ENCODE data around the gene DEFB112. TPM values are rescaled to one million over a fixed set of nuclear protein-coding genes. Genes with fewer than 3 reads are reported as not detected.

DEFB112 gene, protein sequence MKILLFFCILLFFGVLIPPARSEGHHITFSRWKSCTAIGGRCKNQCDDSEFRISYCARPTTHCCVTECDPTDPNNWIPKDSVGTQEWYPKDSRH
- not detected for total RNA-seq

DNA sequence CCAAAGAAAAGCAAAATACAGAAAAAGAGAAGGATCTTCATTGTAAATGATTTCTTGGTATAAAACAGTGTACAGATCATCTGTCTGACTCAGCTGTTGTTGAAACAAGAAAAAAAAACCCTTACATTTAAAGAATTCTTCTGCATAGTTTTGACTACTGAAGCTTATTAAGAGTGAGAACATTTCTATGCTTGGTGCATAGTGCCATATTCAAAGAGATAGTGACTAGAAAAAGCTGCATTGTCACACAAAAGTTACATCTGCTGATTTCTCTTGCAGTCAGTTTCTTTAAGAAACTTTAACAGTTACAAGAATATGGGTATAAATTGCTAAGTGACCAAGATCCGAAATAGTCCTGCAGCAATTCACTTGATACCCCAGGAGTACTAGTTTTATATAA is at the start of gene DEFB112:
Gene DEFB112 (minus strand): TSS at position 101 of the 400 bp plus-strand sequence. CDS start 60 bp downstream, at position 41.
- Histone ChIP-seq H3K4me1 (no peaks in the 10 kb centered on the region), H3K36me3 (no peaks in the 10 kb centered on the region), H3K27ac (no peak within 1 kb of the TSS), H3K27me3 (no peaks in the 10 kb centered on the region), H3K9me3 (no peaks in the 10 kb centered on the region), H3K4me3 (no peak within 1 kb of the TSS)
- ATAC-seq (no peak), DNase-seq (no peak)
- in situ Hi-C loops (cut with MboI; ENCODE audit: low sequenced_read_pairs in 4 of 4), result no loop called here
- intact Hi-C loops (cut with DNase I; ENCODE audit: low total_unique reads), result no loop called here
- TF ChIP-seq, protein P1, sequence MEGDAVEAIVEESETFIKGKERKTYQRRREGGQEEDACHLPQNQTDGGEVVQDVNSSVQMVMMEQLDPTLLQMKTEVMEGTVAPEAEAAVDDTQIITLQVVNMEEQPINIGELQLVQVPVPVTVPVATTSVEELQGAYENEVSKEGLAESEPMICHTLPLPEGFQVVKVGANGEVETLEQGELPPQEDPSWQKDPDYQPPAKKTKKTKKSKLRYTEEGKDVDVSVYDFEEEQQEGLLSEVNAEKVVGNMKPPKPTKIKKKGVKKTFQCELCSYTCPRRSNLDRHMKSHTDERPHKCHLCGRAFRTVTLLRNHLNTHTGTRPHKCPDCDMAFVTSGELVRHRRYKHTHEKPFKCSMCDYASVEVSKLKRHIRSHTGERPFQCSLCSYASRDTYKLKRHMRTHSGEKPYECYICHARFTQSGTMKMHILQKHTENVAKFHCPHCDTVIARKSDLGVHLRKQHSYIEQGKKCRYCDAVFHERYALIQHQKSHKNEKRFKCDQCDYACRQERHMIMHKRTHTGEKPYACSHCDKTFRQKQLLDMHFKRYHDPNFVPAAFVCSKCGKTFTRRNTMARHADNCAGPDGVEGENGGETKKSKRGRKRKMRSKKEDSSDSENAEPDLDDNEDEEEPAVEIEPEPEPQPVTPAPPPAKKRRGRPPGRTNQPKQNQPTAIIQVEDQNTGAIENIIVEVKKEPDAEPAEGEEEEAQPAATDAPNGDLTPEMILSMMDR (IDR thresholded peaks at IDR 0.05 in 4 of 5, conservative IDR thresholded peaks at IDR 0.05 in 1 of 5), result no peak
- TF ChIP-seq POLR2A (IDR thresholded peaks at IDR 0.05), result no peak

DNA sequence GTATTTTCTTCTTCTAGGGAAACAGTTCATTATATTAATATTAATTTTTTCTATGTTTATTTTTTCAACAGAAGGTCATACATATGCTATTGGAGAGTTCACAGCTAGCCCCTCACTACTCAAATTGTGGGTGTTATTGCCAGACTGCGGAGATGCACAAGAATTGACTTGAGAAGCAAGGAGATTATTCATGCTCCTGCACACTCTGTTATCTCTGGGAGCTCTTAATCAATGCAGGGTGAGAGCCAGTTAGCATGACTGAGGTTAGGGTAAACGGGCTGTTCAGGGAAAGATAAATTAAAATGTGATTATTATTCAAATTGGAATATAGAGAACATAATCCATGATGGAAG is 48.9 kb upstream of the DEFB112 start:
- no peaks in the 10 kb centered on the region for H3K36me3 ChIP-seq
- no peak overlapping the region for H3K4me3 ChIP-seq
- in situ Hi-C loops (cut with MboI; ENCODE audit: low sequenced_read_pairs in 4 of 4), result no loop called here
- ATAC-seq (no peak), DNase-seq (no peak)
- H3K9me3 ChIP-seq, result no peaks in the 10 kb centered on the region
- no peaks in the 10 kb centered on the region for H3K4me1 ChIP-seq
- no peak for TF ChIP-seq POLR2A (IDR thresholded peaks at IDR 0.05)
- TF ChIP-seq, protein P1 (IDR thresholded peaks at IDR 0.05 in 4 of 5, conservative IDR thresholded peaks at IDR 0.05 in 1 of 5), result no peak
- no peak overlapping the region for H3K27ac ChIP-seq
- no peaks in the 10 kb centered on the region for H3K27me3 ChIP-seq
- intact Hi-C loops (cut with DNase I; ENCODE audit: low total_unique reads), result no loop called here

DNA sequence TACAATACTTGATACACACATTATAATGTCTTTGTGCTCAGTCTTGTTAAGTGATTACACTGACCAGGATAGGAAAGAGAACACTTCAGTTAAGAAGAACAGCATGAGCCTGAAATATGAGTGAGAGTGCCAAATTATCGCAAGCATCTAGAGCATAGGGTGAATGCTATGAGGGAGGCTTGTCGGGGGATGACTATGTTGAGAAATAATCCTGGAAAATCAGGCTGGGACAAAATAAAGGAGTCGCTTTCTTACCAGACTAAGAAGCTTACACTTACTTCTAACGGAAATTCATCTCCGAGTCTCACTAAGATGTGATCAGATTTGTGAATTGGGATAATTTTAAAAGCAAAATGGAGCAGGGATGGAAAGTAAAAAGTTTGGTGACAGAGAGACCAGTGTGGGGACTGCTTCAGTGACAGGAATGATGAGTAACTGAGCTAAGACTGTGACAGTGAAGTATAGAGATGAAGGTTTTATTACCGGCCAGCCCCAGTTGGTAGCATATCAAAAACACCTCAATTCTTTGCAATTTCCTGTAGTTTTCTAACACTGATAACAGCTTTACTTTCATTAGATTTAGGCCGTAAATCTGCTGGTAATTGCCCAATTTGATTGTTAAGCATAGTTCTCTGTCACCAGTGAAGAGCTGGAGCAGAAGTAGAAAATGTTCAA is 48.4 kb upstream of the DEFB112 start:
- in situ Hi-C loops (cut with MboI; ENCODE audit: low sequenced_read_pairs in 4 of 4) (no loop called here), intact Hi-C loops (cut with DNase I; ENCODE audit: low total_unique reads) (no loop called here)
- TF ChIP-seq, protein P1 (IDR thresholded peaks at IDR 0.05 in 4 of 5, conservative IDR thresholded peaks at IDR 0.05 in 1 of 5), result no peak
- TF ChIP-seq POLR2A (IDR thresholded peaks at IDR 0.05), result no peak
- no peaks in the 10 kb centered on the region for H3K4me1 ChIP-seq
- no peak overlapping the region for H3K4me3 ChIP-seq
- ATAC-seq, result no peak
- DNase-seq, result no peak
- no peaks in the 10 kb centered on the region for H3K36me3 ChIP-seq
- H3K27me3 ChIP-seq, result no peaks in the 10 kb centered on the region
- no peak overlapping the region for H3K27ac ChIP-seq
- H3K9me3 ChIP-seq, result no peaks in the 10 kb centered on the region

DNA sequence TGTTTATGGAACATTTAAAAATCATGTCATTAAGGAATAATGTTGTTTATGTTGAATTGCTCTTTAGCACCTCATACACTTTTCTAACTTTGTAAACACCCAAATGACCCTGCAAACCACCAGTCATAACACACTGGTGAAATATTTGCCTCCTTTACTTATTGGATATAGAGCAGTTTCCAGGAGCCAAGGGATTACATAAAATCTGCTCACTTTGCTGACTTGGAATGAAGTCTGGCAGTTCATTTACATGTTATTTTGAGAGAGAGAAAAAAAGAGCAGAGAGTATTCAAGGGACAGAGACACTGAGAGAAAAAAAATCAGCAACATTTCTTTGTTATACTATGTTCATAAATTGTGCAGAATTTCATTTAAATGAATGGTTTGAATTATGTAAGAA is 46.6 kb upstream of the DEFB112 start:
- no peaks in the 10 kb centered on the region for H3K4me1 ChIP-seq
- no peaks in the 10 kb centered on the region for H3K9me3 ChIP-seq
- H3K27me3 ChIP-seq, result no peaks in the 10 kb centered on the region
- no peak overlapping the region for H3K4me3 ChIP-seq
- intact Hi-C loops (cut with DNase I; ENCODE audit: low total_unique reads), result no loop called here
- no peak for TF ChIP-seq POLR2A (IDR thresholded peaks at IDR 0.05)
- TF ChIP-seq, protein P1 (IDR thresholded peaks at IDR 0.05 in 4 of 5, conservative IDR thresholded peaks at IDR 0.05 in 1 of 5), result no peak
- no peak overlapping the region for H3K27ac ChIP-seq
- in situ Hi-C loops (cut with MboI; ENCODE audit: low sequenced_read_pairs in 4 of 4), result no loop called here
- no peak for DNase-seq
- no peaks in the 10 kb centered on the region for H3K36me3 ChIP-seq
- ATAC-seq, result no peak

DNA sequence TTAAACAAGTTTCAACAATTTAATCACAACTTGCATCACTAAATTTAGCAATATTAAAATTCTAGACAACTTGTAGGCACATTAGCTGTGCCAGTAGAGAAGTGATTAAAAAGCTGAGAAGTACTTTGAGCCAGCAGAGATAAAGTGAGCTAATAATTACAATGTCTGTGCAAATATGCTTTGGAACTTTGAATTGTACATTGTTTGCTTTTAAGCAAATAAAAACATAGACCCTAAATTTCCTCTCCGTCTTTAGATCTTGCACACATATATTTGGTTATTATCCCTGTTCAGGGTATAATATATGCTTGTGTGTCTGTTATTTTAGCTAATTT is 44.2 kb upstream of the DEFB112 start:
- no peak overlapping the region for H3K27ac ChIP-seq
- no peaks in the 10 kb centered on the region for H3K36me3 ChIP-seq
- no peak overlapping the region for H3K4me3 ChIP-seq
- no peaks in the 10 kb centered on the region for H3K27me3 ChIP-seq
- intact Hi-C loops (cut with DNase I; ENCODE audit: low total_unique reads), result no loop called here
- ATAC-seq (no peak), DNase-seq (no peak)
- H3K4me1 ChIP-seq, result no peaks in the 10 kb centered on the region
- in situ Hi-C loops (cut with MboI; ENCODE audit: low sequenced_read_pairs in 4 of 4), result no loop called here
- TF ChIP-seq POLR2A (IDR thresholded peaks at IDR 0.05), result no peak
- TF ChIP-seq, protein P1 (IDR thresholded peaks at IDR 0.05 in 4 of 5, conservative IDR thresholded peaks at IDR 0.05 in 1 of 5), result no peak
- no peaks in the 10 kb centered on the region for H3K9me3 ChIP-seq

Data from gastrocnemius medialis (tissue), 4 donors.